ENCODE results near the gene PHC2. TPM values are rescaled to one million over a fixed set of nuclear protein-coding genes. Genes with fewer than 3 reads are reported as not detected.
"Not testable (repeated sequence)": the region's sequence is repeated elsewhere in the genome, so short reads cannot be mapped to it uniquely, and the experiment has no call there.

Gene PHC2
- total RNA-seq, 1 donor from 2014 or later, result 93.1 TPM

- DNase-seq (ENCODE audit: low read depth), result no peak
Observed at GRCh38 chr1:33296824-33297223, 134.1 kb downstream of the PHC2 start.

DNA sequence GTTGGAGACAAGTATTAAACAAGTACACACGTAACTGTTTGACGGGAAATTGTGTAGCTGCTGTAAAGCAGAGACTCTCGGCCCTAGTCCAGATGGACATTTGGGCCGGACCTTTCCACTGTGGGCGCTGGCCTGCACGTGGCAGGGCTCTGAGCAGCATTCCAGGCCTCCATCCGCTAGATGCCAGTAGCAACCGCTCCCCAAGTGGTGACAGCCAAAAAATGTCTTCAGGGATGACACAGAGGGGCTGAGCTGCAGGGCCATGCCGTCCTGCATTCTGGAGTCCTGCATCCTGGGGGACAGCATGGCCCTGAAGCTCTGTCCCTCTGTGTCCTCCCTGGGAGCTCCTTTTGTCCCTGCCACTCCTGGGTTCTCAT lies 134.8 kb downstream of the PHC2 start:
- no peak for DNase-seq (ENCODE audit: low read depth)

DNA sequence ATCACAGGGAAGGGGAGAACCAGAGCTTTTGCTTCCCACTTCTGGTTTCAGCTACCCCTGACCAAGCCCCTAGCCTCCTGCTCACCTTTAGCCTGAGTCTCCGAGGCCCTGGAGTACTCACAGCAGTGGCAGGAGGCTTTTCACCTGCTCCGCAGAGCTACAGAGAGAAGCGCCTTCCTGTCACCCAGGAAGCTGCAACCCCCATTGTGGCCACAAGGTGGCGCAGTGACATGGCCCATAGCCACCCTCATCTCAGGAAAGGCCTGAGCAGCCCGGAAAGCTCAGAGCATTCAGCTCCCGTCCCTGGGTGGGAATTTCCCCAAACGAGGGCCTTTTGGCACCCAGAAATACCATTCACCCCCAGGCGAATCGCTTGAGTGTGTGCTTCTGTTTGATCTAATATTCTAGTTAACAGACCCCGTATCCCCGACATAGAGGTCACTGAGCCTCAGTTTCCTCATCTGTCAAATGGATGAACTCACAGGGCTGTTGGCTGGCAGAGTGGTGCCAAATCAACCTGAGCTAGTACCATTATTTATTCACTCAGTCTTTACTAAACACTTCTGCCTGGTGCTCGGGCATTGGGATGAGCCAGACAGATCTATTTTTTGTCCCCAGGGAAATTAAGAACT lies 135.3 kb downstream of the PHC2 start:
- peak; percentile 86 for DNase-seq (ENCODE audit: low read depth)

- no peak for DNase-seq (ENCODE audit: low read depth)
Observed at GRCh38 chr1:33295023-33295422, 135.9 kb downstream of the PHC2 start.

DNA sequence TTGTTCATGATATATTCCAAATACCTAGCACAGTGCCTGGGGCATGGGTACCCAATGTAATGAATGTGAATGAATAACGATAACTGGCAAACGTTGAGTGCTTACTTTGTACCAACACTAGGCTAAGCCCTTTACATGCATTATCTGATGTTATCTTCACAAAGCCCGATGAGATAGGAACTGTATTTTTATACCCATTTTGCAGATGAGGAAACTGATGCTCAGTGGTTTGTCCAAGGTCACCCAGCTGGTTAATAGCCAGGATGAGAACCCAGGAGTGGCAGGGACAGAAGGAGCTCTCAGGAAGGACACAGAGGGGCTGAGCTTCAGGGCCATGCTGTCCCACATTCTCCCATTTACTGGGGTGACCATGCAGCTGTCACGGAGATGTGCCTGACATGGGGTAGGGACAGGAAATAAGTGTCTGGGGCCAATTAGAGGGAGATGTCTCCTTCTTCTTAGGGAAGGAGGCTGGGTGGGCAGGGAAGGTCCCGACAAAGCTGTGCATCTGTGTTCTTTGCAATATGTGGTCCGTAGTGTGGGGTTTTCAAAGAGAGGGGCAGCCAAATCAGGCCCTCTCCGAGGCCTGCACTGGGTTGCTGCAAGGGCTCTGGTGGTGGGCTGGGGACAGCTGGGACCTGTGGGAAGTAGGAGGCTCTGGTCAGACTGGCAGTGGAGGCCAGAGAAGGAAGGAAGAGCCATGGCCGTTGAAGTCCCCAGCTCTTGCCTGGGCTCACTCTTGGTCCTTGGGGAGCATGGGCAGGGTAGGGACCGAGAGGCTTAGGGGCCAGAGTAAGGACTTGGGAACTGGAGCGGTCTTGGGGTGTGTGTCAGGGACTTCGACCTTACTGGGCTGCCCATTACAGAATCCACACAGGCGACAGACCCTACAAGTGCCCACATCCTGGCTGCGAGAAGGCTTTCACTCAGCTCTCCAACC lies 136.6 kb downstream of the PHC2 start:
- no peak for DNase-seq (ENCODE audit: low read depth)

- DNase-seq (ENCODE audit: low read depth), result no peak
Observed at GRCh38 chr1:33292726-33293340, 138.1 kb downstream of the PHC2 start.

DNA sequence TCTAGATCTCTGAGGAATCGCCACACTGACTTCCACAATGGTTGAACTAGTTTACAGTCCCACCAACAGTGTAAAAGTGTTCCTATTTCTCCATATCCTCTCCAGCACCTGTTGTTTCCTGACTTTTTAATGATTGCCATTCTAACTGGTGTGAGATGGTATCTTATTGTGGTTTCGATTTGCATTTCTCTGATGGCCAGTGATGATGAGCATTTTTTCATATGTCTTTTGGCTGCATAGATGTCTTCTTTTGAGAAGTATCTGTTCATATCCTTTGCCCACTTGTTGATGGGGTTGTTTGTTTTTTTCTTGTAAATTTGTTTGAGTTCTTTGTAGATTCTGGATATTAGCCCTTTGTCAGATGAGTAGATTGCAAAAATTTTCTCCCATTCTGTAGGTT lies 140.3 kb downstream of the PHC2 start:
- not testable (repeated sequence) for DNase-seq (ENCODE audit: low read depth)

DNA sequence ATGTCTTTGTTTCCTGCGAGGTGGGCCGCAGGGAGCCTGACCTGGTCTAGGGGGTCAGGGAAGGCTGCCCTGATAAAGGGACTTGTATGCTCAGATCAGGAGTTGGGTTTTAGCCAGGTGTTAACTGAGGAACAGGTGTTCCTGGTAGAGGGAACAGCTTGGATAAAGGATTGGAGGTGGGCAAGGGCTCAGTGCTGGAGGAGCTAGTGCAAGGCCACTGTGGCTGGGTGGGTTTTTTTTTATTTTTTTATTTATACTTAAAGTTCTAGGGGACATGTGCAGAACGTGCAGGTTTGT lies 141.1 kb downstream of the PHC2 start:
- DNase-seq (ENCODE audit: low read depth), result no peak

DNA sequence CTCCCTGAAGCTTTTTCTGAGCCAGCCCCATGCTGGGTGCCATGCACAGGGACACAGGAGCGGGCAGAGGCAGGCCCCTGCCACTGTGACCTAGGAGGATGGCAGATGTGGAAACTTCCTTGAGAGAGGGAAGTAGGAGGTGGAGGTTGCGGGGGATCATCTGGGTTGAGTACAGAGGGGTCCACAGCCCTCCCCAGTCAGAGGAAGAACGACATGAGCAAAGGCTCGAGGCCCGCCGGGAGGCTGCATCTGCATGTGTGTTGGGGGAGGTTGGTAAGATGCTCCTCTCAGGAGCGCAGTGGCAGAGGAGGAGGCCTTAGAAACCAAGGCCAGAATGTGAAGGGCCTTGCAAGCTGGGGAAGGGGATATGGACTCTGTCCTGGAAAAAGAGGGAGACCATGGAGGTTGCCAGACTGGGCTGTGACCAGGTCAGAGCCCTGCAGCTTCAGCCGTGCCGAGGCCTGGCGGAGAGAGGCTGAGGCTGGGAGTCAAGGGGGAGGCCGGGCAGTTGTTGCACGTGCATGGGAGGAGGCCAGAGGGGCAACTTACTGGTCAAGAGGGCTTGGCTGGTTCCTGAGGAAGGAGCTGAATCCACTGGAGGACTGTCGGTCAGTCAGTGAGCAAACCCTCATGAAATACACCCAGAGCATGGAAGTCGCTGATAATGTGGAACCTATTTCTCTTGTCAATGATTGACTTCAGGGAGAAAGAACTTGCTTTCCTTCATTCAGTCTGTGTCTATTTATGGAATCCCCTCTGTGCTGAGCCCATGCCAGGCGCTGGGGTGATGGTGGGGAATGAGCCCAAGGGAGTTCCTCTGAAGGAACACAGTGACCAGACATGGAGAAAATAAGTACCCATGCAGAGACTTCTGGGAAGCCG lies 141.7 kb downstream of the PHC2 start:
- no peak for DNase-seq (ENCODE audit: low read depth)

DNA sequence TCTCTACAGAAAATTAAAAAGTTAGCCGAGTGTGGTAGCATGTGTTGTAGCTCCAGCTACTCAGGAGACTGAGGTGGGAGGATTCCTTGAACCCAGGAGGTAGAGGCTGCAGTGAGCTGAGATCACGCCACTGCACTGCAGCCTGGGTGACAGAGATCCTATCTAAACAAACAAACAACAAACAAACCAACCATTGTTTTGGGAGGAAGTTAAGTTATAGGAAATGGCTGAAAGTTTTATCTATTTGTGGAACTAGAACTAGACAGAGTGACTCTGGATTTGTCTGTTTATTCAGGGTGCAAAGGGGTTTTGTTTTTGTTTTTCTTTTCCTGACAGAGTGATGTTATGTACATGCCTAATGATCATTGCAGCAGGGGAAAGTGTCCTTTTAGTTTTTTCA lies 143.6 kb downstream of the PHC2 start:
- no peak for DNase-seq (ENCODE audit: low read depth)

- no peak for DNase-seq (ENCODE audit: low read depth)
Observed at GRCh38 chr1:33286451-33287185, 144.3 kb downstream of the PHC2 start.

GRCh38 chr1:33284049-33284448 lies 146.8 kb downstream of the PHC2 start:
- DNase-seq (ENCODE audit: low read depth), result no peak

GRCh38 chr1:33282791-33283190 lies 148.1 kb downstream of the PHC2 start:
- DNase-seq (ENCODE audit: low read depth), result no peak

GRCh38 chr1:33281554-33282303 lies 149.2 kb downstream of the PHC2 start:
- DNase-seq (ENCODE audit: low read depth), result no peak

- no peak for DNase-seq (ENCODE audit: low read depth)
Observed at GRCh38 chr1:33280091-33280661, 150.7 kb downstream of the PHC2 start.

- no peak for DNase-seq (ENCODE audit: low read depth)
Observed at GRCh38 chr1:33277488-33278084, 153.3 kb downstream of the PHC2 start.

DNA sequence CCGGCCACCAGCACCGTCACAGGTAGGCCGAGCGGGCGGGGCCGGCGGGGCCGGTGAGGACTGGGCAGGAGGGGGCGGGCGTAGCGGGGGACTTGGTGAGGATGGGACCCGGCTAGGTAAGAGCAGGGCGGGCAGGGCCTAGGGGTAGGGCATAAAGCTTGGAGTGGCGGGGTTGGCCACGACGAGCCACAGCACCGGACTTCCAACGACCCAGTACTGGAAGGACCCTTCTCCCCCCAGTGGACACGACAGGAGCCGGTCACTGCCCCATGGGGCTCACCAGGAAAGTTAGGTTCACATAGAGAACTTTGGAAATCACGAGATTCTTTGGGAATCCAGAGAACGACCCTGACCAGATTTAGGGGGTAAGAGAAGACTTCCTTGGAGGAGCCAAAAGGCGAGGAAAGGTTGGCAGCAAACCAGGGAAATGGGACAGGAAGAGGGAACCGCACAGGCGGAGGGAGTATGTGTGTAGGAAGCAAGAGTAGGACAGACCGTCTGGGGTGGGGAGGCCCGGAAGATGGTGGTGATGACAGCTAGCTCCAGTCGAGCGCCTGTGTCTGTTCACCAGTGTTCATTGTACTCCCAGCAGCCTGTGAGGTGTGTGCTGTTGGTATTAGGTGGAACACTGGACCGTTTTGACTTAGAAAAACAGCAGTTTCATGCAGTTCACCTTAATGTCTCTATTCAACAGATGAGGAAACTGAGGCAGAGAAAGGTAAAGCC lies 154.2 kb downstream of the PHC2 start:
- DNase-seq (ENCODE audit: low read depth), result no peak

GRCh38 chr1:33275706-33276572 lies 155.0 kb downstream of the PHC2 start:
- no peak for DNase-seq (ENCODE audit: low read depth)

Measured in myocyte (in vitro differentiated cells).